Adipose tissue (tissue), 3 donors: Measurements from ENCODE around the gene KRT17. TPM values are rescaled to one million over a fixed set of nuclear protein-coding genes. Genes with fewer than 3 reads are reported as not detected.
"Not testable (repeated sequence)": the region's sequence is repeated elsewhere in the genome, so short reads cannot be mapped to it uniquely, and the experiment has no call there.

Source experiments
- H3K27ac ChIP-seq: one replicate; pipeline ENCODE4 v1.5.1; 2013; ENCODE audit warnings: low read depth, low read length
- WGBS, 3 donors: extraction: QIAGEN DNeasy Blood & Tissue Kit; methylation state at CpG; one replicate each; pipeline ENCODE4 v1.1.7; 2013; 5-methylcytosine and 5-hydroxymethylcytosine counted together
- polyA plus RNA-seq, 3 donors: library from polyadenylated mRNA; stranded (reverse); fragments of 200-250 nt; gene quantifications; one replicate each; pipeline ENCODE4 v1.2.3, GENCODE V29; 2013
- donor health status: healthy with polysubstance abuse.
- donor health status: Bipolar disorder and iron deficiency.
- donor health status: healthy.

Gene KRT17
- polyA plus RNA-seq, 3 donors = 0.60 to 0.70 TPM; not detected in 1

- WGBS, 3 donors = 60 to 70% (median 68%) methylated on average over 18 of the region's 18 CpGs
- H3K27ac ChIP-seq = no peak overlapping the region
Measured at GRCh38 chr17:41655611-41656111, 31.3 kb upstream of the KRT17 start.

GRCh38 chr17:41654678-41655607 is 30.6 kb upstream of the KRT17 start:
- WGBS, 3 donors = 74 to 81% (median 77%) methylated on average over 24 of the region's 24 CpGs
- H3K27ac ChIP-seq = no peak overlapping the region

- no peak overlapping the region for H3K27ac ChIP-seq
- WGBS, 3 donors = 59 to 67% (median 64%) methylated on average over 14 of the region's 14 CpGs
Measured at GRCh38 chr17:41653892-41654677, 29.7 kb upstream of the KRT17 start.

GRCh38 chr17:41653421-41653820 is 29.0 kb upstream of the KRT17 start:
- no peak overlapping the region for H3K27ac ChIP-seq
- WGBS, 3 donors = 91 to 94% (median 93%) methylated on average over 5 of the region's 5 CpGs

GRCh38 chr17:41652461-41652970 is 28.1 kb upstream of the KRT17 start:
- no peak overlapping the region for H3K27ac ChIP-seq
- WGBS, 3 donors = 78 to 89% (median 85%) methylated on average over 5 of the region's 5 CpGs

GRCh38 chr17:41651625-41652460 is 27.5 kb upstream of the KRT17 start:
- no peak overlapping the region for H3K27ac ChIP-seq
- WGBS, 3 donors = 59 to 82% (median 82%) methylated on average over 13 of the region's 13 CpGs

- H3K27ac ChIP-seq = no peak overlapping the region
- 58 to 81% (median 69%) methylated on average over 14 to 15 of the region's 15 CpGs for WGBS, 3 donors
Measured at GRCh38 chr17:41650794-41651624, 26.6 kb upstream of the KRT17 start.

- WGBS, 3 donors = 91 to 92% (median 92%) methylated on average over 10 of the region's 10 CpGs
- no peak overlapping the region for H3K27ac ChIP-seq
Measured at GRCh38 chr17:41649923-41650519, 25.6 kb upstream of the KRT17 start.

- no peak overlapping the region for H3K27ac ChIP-seq
- WGBS, 3 donors = 2 to 7% (median 4%) methylated on average over 35 to 39 of the region's 39 CpGs
Measured at GRCh38 chr17:41648411-41649195, 24.2 kb upstream of the KRT17 start.

GRCh38 chr17:41647940-41648410 is 23.6 kb upstream of the KRT17 start:
- 1 to 4% (median 2%) methylated on average over 20 to 22 of the region's 22 CpGs for WGBS, 3 donors
- no peak overlapping the region for H3K27ac ChIP-seq

- 72 to 75% (median 74%) methylated on average over 15 of the region's 15 CpGs for WGBS, 3 donors
- H3K27ac ChIP-seq = no peak overlapping the region
Measured at GRCh38 chr17:41647038-41647813, 22.9 kb upstream of the KRT17 start.

GRCh38 chr17:41642252-41643156 is 18.1 kb upstream of the KRT17 start:
- no peak overlapping the region for H3K27ac ChIP-seq
- WGBS, 3 donors = 76 to 90% (median 87%) methylated on average over 13 of the region's 13 CpGs

- H3K27ac ChIP-seq = not testable (repeated sequence)
- 92 to 98% (median 97%) methylated on average over 5 of the region's 5 CpGs for WGBS, 3 donors
Measured at GRCh38 chr17:41640596-41640995, 16.2 kb upstream of the KRT17 start.
